ENCODE data around the gene CLSTN1. TPM values are rescaled to one million over a fixed set of nuclear protein-coding genes. Genes with fewer than 3 reads are reported as not detected.

The CLSTN1 gene
- polyA plus RNA-seq, 12 donors: 60.7 to 107 (median 71.4) TPM; not detected in 1

DNA sequence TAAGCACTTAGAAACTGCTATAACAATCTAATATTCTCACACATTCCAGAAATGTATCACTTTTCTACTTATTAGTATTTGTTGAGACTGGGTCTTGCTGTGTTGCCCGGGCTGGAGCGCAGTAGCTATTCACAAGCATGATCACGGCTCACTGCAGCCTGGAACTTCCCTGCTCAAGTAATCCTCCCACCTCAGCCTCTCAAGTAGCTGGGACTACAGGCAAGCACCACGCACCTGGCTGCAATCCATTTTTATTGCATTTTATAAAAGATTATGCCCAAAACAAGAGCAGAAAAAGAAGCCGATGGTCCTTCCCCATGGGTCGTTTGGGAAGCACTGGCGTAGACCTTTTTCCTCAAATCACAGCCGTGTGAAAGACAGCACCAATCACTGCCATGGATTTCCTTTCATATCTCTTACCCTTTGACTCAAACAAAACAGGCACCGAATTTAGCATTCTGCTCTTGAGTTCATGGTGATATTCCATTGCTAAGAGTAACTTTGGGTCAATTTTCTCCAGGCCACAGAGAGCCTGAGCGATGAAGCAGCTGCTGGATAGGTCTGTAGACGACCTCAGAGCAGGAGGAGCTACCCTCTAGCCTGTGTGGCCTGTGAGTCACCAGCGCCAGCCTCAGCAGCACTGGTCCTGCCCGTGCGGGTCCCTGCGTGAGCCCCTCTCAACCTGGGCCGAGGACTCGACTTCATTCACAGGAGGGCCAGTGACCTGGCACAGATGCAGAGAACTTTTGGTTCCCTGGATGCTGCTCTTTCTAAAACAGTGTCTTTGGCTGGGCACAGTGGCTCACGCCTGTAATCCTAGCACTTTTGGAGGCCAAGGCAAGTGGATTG lies 91.4 kb downstream of the CLSTN1 start:
- no peak for DNase-seq

DNA sequence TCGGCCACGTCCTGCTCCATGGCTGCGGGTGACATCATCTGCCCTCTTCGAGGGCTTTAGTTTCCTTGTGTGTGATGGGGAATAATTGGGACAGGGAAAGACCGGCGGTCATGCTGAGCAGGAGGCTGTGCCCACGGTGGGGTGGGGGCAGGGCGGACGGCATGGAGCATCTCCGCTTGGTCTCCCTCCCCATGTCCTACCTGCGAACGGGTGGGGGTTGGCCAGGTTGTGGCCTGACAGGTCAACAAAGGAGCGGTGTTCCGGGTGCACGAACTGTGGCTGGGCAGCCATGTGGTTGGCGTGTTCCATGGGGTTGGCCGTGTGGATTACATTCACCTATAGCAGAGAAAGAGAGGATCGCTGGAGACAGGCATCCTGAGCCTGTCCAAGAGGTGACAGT lies 92.2 kb downstream of the CLSTN1 start:
- no peak for DNase-seq

DNA sequence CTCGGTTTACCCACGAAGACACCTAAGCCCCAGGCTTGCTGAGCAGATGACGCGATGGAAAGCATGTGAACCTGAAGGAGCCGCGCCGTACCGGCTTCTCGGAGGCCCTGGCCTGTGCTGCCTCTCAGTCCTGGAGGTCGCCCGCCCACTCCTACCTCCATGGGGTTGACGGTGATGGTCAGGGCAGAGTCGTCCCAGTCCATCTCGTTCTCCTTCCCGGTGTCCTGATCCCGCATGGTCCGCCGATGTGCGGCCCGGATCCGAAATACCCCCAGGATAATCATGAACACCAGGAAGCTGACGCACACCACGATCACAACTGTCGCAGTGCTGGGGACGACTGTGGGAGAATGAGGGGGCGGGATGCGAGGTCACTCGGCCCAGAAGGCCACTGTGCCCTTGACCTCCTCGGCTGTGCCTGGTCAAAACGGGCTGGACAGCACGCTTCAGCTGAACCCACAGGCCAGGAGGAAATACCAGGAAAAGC lies 92.7 kb downstream of the CLSTN1 start:
- no peak for DNase-seq

DNA sequence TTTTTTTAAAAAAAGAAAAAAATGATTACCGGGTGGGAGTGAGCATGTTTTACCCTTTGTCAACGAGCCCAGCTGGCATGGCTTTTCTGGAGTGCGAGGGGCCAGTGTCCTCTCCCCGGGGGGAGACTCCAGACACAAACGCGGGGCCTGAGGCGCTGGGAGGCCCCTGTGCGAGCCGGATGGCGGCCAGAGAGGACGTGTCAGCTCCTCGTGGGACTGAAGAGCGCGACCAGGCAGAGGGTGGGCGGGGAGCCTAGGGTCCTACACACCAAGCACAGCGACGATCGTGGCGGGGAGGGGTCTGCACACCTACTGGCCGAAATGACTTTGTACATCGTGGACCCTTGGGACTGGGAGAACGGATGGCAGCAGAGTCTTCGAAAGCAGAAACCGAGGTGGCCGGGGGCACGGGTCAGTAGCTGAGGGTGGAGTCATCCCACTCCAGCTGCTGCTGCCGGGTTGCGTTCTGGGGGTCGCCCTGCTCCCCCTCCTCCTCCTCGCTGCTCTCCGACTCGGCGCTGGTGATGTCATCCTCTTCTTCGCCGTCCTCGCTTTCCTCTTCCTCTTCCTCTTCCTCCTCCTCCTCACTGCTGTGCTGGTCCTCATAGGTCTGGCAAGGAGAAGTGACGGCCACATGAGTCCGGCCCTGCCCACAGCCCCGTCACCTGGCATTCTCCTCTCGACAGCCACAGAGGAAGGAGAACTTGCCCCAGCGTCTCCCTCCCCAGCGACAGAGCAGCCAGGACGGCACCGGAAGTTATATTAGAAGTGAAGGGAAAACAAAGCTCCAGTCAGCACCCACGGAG lies 93.5 kb downstream of the CLSTN1 start:
- DNase-seq: no peak

GRCh38 chr1:9729523-9729922 lies 94.2 kb downstream of the CLSTN1 start:
- no peak for DNase-seq

GRCh38 chr1:9728451-9729295 lies 95.1 kb downstream of the CLSTN1 start:
- DNase-seq: no peak

DNA sequence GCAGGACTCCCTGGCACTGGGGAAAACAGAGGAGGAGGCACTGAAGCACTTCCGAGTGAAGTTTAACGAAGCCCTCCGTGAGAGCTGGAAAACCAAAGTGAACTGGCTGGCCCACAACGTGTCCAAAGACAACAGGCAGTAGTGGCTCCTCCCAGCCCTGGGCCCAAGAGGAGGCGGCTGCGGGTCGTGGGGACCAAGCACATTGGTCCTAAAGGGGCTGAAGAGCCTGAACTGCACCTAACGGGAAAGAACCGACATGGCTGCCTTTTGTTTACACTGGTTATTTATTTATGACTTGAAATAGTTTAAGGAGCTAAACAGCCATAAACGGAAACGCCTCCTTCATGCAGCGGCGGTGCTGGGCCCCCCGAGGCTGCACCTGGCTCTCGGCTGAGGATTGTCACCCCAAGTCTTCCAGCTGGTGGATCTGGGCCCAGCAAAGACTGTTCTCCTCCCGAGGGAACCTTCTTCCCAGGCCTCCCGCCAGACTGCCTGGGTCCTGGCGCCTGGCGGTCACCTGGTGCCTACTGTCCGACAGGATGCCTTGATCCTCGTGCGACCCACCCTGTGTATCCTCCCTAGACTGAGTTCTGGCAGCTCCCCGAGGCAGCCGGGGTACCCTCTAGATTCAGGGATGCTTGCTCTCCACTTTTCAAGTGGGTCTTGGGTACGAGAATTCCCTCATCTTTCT lies 96.7 kb downstream of the CLSTN1 start:
- no peak for DNase-seq

DNA sequence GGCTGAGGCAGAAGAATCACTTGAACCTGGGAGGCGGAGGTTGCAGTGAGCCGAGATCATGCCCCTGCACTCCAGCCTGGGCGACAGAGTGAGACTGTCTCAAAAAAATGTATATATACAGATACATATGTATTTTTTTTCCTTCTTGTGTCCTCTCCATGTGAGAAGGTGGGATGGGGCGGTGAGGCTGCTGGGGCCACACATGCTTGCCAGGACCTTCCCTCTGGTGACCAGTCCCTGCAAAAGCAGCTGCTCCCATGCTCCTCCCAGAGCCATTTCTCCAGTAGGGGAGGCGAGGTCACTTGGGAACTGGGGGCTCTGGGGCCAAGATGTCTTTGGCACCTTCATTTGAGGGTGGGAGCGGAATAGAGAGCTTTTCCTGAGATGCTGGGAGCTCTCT lies 97.4 kb downstream of the CLSTN1 start:
- DNase-seq: no peak

GRCh38 chr1:9724706-9725476 lies 98.9 kb downstream of the CLSTN1 start:
- DNase-seq: no peak

GRCh38 chr1:9723926-9724325 lies 99.8 kb downstream of the CLSTN1 start:
- no peak for DNase-seq

GRCh38 chr1:9723068-9723805 lies 100.5 kb downstream of the CLSTN1 start:
- DNase-seq: no peak

- DNase-seq: no peak
These were observed 101.4 kb downstream of the CLSTN1 start for GRCh38 chr1:9722378-9722749.

DNA sequence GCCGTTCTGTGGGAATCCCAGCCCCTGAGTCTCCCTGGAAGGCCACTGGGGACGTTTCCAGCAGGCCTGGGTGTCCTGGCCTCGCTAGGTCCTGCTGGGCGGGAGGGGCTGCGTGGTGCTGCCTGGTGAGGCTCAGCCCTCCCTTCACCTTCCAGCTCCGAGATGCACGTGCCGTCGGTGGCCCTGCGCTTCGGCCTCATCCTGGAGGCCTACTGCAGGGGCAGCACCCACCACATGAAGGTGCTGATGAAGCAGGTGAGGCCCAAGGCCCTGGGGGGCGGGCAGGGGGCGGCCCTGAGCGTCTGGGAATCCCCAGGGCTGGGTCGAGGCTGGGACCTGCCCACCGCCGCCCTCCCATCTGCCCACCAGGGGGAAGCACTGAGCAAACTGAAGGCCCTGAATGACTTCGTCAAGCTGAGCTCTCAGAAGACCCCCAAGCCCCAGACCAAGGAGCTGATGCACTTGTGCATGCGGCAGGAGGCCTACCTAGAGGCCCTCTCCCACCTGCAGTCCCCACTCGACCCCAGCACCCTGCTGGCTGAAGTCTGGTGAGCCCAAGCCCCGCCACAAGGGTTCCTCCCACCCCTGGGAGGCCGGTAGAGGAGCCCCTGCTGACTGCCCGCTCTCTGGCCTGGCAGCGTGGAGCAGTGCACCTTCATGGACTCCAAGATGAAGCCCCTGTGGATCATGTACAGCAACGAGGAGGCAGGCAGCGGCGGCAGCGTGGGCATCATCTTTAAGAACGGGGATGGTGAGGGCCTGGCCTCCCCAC lies 102.0 kb downstream of the CLSTN1 start:
- DNase-seq: no peak

DNA sequence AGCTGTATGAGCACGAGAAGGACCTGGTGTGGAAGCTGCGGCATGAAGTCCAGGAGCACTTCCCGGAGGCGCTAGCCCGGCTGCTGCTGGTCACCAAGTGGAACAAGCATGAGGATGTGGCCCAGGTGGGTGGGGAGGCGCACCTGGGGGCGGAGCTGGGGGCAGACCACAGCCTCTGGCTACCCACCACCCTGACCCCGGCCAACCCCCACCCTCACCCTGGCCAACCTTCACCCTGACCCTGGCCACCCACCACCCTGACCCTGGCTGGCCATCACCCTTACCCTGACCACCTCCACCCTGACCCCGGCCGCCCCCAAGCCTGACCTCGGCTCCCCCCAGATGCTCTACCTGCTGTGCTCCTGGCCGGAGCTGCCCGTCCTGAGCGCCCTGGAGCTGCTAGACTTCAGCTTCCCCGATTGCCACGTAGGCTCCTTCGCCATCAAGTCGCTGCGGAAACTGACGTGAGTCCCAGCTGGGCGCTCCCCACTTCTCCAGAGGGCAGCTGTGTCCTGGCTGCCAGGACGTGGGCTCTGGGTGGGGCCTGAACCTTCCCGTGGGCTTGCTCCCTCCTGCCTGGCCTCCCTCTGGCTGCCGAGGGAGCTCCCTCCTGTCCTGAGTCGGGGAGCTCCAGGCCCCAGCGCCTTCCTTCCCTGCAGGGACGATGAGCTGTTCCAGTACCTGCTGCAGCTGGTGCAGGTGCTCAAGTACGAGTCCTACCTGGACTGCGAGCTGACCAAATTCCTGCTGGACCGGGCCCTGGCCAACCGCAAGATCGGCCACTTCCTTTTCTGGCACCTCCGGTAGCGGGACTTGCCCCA lies 102.8 kb downstream of the CLSTN1 start:
- no peak for DNase-seq

DNA sequence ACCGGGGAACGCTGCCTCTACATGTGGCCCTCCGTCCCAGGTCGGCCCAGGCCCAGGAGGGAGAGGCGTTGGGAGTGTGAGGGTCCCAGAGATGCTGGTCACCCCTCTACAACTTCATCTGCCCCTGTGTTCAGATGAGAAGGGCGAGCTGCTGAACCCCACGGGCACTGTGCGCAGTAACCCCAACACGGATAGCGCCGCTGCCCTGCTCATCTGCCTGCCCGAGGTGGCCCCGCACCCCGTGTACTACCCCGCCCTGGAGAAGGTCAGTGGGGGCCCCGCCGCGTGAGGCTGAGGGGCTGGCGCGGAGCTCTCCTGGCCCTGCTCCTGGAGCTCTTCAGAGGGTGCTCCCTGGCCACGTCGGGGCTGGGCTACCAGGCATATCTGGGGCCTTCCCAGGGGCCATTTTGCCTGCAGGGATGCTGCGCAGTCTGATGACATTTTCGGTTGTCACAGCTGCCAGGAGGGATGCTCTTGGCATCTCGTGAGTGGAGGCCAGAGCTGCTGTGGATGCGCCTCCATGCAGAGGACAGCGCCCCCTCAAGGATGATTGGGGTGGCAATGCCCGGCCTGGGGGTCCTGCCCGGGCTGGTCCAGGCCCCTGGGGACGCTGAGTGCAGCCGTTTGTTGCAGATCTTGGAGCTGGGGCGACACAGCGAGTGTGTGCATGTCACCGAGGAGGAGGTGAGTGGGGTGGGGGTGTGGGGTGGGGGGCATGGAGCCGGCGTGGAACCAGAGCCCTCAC lies 103.6 kb downstream of the CLSTN1 start:
- no peak for DNase-seq

- no peak for DNase-seq
These were observed 105.6 kb downstream of the CLSTN1 start for GRCh38 chr1:9718006-9718680.

Measured in muscle of arm (tissue), 12 donors.